HCT116 (cell line): ENCODE data around the gene CCDC197. TPM values are rescaled to one million over a fixed set of nuclear protein-coding genes. Genes with fewer than 3 reads are reported as not detected.

Experiments
- ATAC-seq: fragments of 200-7000 bp; cut with Tn5 transposase; 2 replicates; pipeline ENCODE4 v1.9.1; 2020; ENCODE audit warnings: mild to moderate bottlenecking, moderate library complexity
- BruUV-seq: library from RNA; stranded (reverse); fragments of 400-500 nt; replicated peaks from 2 replicates; lab custom pipeline; 2021; lab: Mats Ljungman, UMichigan
- CTCF ChIA-PET: fragments of 300-600 bp; sonication (Branson Sonifier 250); formaldehyde crosslinking; loops from one replicate; lab custom pipeline; 2021; ENCODE audit warnings: antibody characterized with exemption; lab: Charles Lee
- POLR2A ChIA-PET: fragments of 300-600, 350-600 bp; sonication (Branson Sonifier 250); formaldehyde crosslinking; loops from one replicate; lab custom pipeline; 2021; ENCODE audit warnings: antibody characterized with exemption; lab: Charles Lee
- RAD21 ChIA-PET, 2 experiments: fragments of 300-600 bp; sonication (Branson Sonifier 250); formaldehyde crosslinking; loops; one replicate each; lab custom pipeline; 2023; ENCODE audit warnings: low total read pairs in 2 of 2; ENCODE audit not compliant: uncharacterized antibody in 2 of 2, unreplicated experiment in 2 of 2, low non-redundant PET in 1 of 2; lab: Charles Lee
- DNase-seq: peaks from one replicate; pipeline ENCODE4 v3.0.0-alpha.2; 2010; ENCODE audit warnings: low read depth, low spot score
- H2AFZ ChIP-seq: fragments of 200-600 bp; shearing (Covaris generic), sonication (generic); 2 replicates; pipeline ENCODE4 v1.6.1; 2017; ENCODE audit warnings: low read depth, mixed run types, mixed read lengths, antibody characterized with exemption, low read length; ENCODE audit not compliant: poor library complexity, severe bottlenecking
- H3K27ac ChIP-seq: 2 replicates; pipeline ENCODE4 v1.5.1; 2012; ENCODE audit warnings: low read depth, low read length
- H3K27me3 ChIP-seq: fragments of 200-600 bp; sonication (generic); 2 replicates; pipeline ENCODE4 v1.6.1; 2016; ENCODE audit warnings: mixed run types, low read length, mixed read lengths; ENCODE audit not compliant: insufficient read depth
- H3K36me3 ChIP-seq, 2 experiments: fragments of 200-500 bp in 1 of 2; fragments of 200-600 bp in 1 of 2; sonication (Bioruptor generic) in 1 of 2; sonication (generic) in 1 of 2; 2 replicates each; pipeline versions ENCODE4 v1.5.1 to v1.6.1; 2014 to 2016; ENCODE audit warnings: low read length in 2 of 2, inconsistent platforms in 1 of 2, mixed read lengths in 1 of 2, mixed run types in 1 of 2; ENCODE audit not compliant: insufficient read depth in 2 of 2, control insufficient read depth in 1 of 2
- H3K4me1 ChIP-seq, 2 experiments: fragments of 200-600 bp in 1 of 2; sonication (generic) in 1 of 2; 2 replicates each; pipeline versions ENCODE4 v1.5.1 to v1.6.1; 2012 to 2017; ENCODE audit warnings: low read length in 2 of 2, inconsistent platforms in 1 of 2, mild to moderate bottlenecking in 1 of 2, mixed read lengths in 1 of 2, mixed run types in 1 of 2, moderate library complexity in 1 of 2; ENCODE audit not compliant: insufficient read depth in 2 of 2, control insufficient read depth in 1 of 2
- H3K4me2 ChIP-seq: fragments of 200-600 bp; sonication (generic); 2 replicates; pipeline ENCODE4 v1.6.1; 2017; ENCODE audit warnings: mixed run types, low read length, mixed read lengths
- H3K4me3 ChIP-seq, 2 experiments: fragments of 200-600 bp in 1 of 2; sonication (generic) in 1 of 2; replicated peaks in 1 of 2; 2 replicates each; pipeline ENCODE4 v1.5.1; 2011 to 2016; ENCODE audit warnings: low read length in 2 of 2, control low read depth in 1 of 2, low read depth in 1 of 2, mild to moderate bottlenecking in 1 of 2, mixed read lengths in 1 of 2, mixed run types in 1 of 2
- H3K79me2 ChIP-seq: fragments of 200-600 bp; sonication (generic); 2 replicates; pipeline ENCODE4 v1.6.1; 2017; ENCODE audit warnings: mild to moderate bottlenecking, mixed run types, low read length, moderate library complexity, mixed read lengths; ENCODE audit not compliant: insufficient read depth
- H3K9ac ChIP-seq: fragments of 200-600 bp; sonication (generic); 2 replicates; pipeline ENCODE4 v1.6.1; 2016; ENCODE audit warnings: low read length, mixed read lengths
- H3K9me2 ChIP-seq: fragments of 200-600 bp; sonication (generic), shearing (Covaris generic); 2 replicates; pipeline ENCODE4 v1.6.1; 2017; ENCODE audit warnings: mixed run types, mild to moderate bottlenecking, moderate library complexity; ENCODE audit not compliant: insufficient read depth
- H3K9me3 ChIP-seq, 2 experiments: fragments of 200-500 bp in 1 of 2; fragments of 200-600 bp in 1 of 2; sonication (Bioruptor generic) in 1 of 2; sonication (generic) in 1 of 2; 2 replicates each; pipeline ENCODE4 v1.6.1; 2014 to 2017; ENCODE audit warnings: low read length in 2 of 2, mixed read lengths in 2 of 2, inconsistent platforms in 1 of 2, low read depth in 1 of 2, mild to moderate bottlenecking in 1 of 2, mixed run types in 1 of 2, moderate library complexity in 1 of 2; ENCODE audit not compliant: control insufficient read depth in 1 of 2, insufficient read depth in 1 of 2
- H4K20me1 ChIP-seq: fragments of 200-600 bp; sonication (generic), shearing (Covaris generic); 2 replicates; pipeline ENCODE4 v1.6.1; 2017; ENCODE audit warnings: mixed run types, mild to moderate bottlenecking, moderate library complexity; ENCODE audit not compliant: insufficient read depth
- CBX3 ChIP-seq: IDR thresholded peaks from 2 replicates; pipeline ENCODE4 v1.6.1; 2012; ENCODE audit warnings: low read depth
- CEBPB ChIP-seq: IDR thresholded peaks from 2 replicates; pipeline ENCODE4 v1.6.1; 2012; ENCODE audit warnings: low read depth
- EGR1 ChIP-seq: IDR thresholded peaks from 2 replicates; pipeline ENCODE4 v1.6.1; 2012; ENCODE audit warnings: low read depth
- ELF1 ChIP-seq: IDR thresholded peaks from 2 replicates; pipeline ENCODE4 v1.6.1; 2012; ENCODE audit warnings: low read depth, borderline replicate concordance
- EZH2 ChIP-seq: fragments of 200-600 bp; sonication (generic); IDR thresholded peaks from 2 replicates; pipeline ENCODE4 v1.6.1; 2017; ENCODE audit warnings: antibody characterized with exemption, mixed run types
- JUND ChIP-seq: IDR thresholded peaks from 2 replicates; pipeline ENCODE4 v1.6.1; 2012
- POLR2A ChIP-seq: IDR thresholded peaks from 2 replicates; pipeline ENCODE4 v1.7.0; 2011; ENCODE audit warnings: borderline replicate concordance; ENCODE audit not compliant: insufficient read depth, insufficient read length; ENCODE audit errors: extremely low read depth
- POLR2AphosphoS5 ChIP-seq: IDR thresholded peaks from 2 replicates; pipeline ENCODE4 v1.6.1; 2011; ENCODE audit warnings: mild to moderate bottlenecking, low read depth, low read length, moderate library complexity
- RAD21 ChIP-seq: IDR thresholded peaks from 2 replicates; pipeline ENCODE4 v1.6.1; 2012; ENCODE audit warnings: low read depth, mild to moderate bottlenecking
- SRF ChIP-seq: IDR thresholded peaks from 2 replicates; pipeline ENCODE4 v1.6.1; 2012; ENCODE audit warnings: low read depth
- TCF7L2 ChIP-seq: IDR thresholded peaks from 2 replicates; pipeline ENCODE4 v1.7.0; 2011; ENCODE audit warnings: borderline replicate concordance, inconsistent platforms; ENCODE audit not compliant: insufficient read depth, insufficient read length; ENCODE audit errors: extremely low read depth
- ZNF274 ChIP-seq: fragments of 200-500 bp; sonication (Bioruptor generic); IDR thresholded peaks from 2 replicates; pipeline ENCODE4 v1.6.1; 2014; ENCODE audit warnings: mild to moderate bottlenecking, low read depth, low read length, inconsistent platforms
- intact Hi-C: fragments of 100-400 bp; cut with micrococcal nuclease; formaldehyde crosslinking; loops from 2 replicates; pipeline ENCODE4 v1.10.0; 2022
- total RNA-seq: library from RNA; stranded (reverse); gene quantifications from one replicate; pipeline ENCODE4 v1.2.1, GENCODE V29; 2021; ENCODE audit not compliant: unreplicated experiment
- TF ChIP-seq, protein P1 (sequence below): IDR thresholded peaks from 2 replicates; pipeline ENCODE4 v1.6.1; 2012
- TF ChIP-seq, protein P2 (sequence below): IDR thresholded peaks from 2 replicates; pipeline ENCODE4 v1.6.1; 2011; ENCODE audit warnings: mild to moderate bottlenecking, low read length, moderate library complexity; ENCODE audit not compliant: insufficient replicate concordance; ENCODE audit errors: extremely low read depth
- TF ChIP-seq, protein P3 (sequence below): IDR thresholded peaks from 2 replicates; pipeline ENCODE4 v1.6.1; 2012; ENCODE audit warnings: low read depth
- TF ChIP-seq, protein P4 (sequence below), 3 experiments: fragments of 200-600 bp in 1 of 3; sonication (generic) in 1 of 3; IDR thresholded peaks in 2 of 3; conservative IDR thresholded peaks in 1 of 3; 2 replicates each; pipeline ENCODE4 v1.5.1; 2012 to 2017; ENCODE audit warnings: low read depth in 2 of 3, low read length in 2 of 3, antibody characterized with exemption in 1 of 3, borderline replicate concordance in 1 of 3, control low read depth in 1 of 3, mild to moderate bottlenecking in 1 of 3, mixed read lengths in 1 of 3, mixed run types in 1 of 3, moderate library complexity in 1 of 3; ENCODE audit not compliant: insufficient read depth in 1 of 3

The CCDC197 gene
- total RNA-seq, 1 experiment from 2014 or later: not detected

DNA sequence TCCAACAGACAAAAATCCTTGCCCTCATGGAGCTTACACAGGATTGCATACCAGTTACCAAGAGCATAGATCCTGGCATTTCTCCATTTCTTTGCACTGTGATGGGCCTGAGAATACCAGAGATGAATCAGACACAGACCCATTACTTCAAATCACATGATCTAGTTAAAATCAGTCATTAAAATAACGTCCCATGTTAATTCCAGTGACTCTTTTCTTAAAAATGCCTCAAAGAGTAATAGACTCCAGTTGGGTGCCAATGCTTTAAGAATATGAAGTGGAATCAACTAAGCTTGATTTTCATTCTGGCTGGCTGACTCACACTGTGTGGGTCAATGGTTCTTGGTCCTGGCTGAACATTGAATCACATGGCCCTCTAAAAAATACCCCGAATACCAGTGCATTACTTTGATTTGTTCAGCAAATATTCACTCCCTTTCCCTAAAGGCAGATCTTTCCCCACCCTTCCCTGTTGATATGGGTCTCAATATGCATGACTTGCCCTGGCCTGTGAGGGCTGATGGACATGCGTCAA, 31.7 kb upstream of the CCDC197 start:
- BruUV-seq: no TSS peak

More for the DNA sequence above, 31.7 kb upstream of the CCDC197 start:
- H3K27me3 ChIP-seq: no peaks in the 10 kb centered on the region
- peaks cover 3 to 43% of the 10 kb centered on the region in 2 experiments for H3K4me1 ChIP-seq
- no peaks in the 10 kb centered on the region for H3K9me2 ChIP-seq
- no peaks in the 10 kb centered on the region for H4K20me1 ChIP-seq
- H3K36me3 ChIP-seq: no peaks in the 10 kb centered on the region
- TF ChIP-seq ZNF274 (no peak), ELF1 (no peak), CEBPB (no peak), SRF (no peak), JUND (no peak), EZH2 (no peak), CBX3 (no peak), RAD21 (no peak), TCF7L2 (no peak), POLR2A (no peak), EGR1 (no peak), POLR2AphosphoS5 (no peak)
- TF ChIP-seq, protein P1, sequence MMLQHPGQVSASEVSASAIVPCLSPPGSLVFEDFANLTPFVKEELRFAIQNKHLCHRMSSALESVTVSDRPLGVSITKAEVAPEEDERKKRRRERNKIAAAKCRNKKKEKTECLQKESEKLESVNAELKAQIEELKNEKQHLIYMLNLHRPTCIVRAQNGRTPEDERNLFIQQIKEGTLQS: no peak
- TF ChIP-seq, protein P2, sequence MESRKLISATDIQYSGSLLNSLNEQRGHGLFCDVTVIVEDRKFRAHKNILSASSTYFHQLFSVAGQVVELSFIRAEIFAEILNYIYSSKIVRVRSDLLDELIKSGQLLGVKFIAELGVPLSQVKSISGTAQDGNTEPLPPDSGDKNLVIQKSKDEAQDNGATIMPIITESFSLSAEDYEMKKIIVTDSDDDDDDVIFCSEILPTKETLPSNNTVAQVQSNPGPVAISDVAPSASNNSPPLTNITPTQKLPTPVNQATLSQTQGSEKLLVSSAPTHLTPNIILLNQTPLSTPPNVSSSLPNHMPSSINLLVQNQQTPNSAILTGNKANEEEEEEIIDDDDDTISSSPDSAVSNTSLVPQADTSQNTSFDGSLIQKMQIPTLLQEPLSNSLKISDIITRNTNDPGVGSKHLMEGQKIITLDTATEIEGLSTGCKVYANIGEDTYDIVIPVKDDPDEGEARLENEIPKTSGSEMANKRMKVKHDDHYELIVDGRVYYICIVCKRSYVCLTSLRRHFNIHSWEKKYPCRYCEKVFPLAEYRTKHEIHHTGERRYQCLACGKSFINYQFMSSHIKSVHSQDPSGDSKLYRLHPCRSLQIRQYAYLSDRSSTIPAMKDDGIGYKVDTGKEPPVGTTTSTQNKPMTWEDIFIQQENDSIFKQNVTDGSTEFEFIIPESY: no peak
- TF ChIP-seq, protein P3, sequence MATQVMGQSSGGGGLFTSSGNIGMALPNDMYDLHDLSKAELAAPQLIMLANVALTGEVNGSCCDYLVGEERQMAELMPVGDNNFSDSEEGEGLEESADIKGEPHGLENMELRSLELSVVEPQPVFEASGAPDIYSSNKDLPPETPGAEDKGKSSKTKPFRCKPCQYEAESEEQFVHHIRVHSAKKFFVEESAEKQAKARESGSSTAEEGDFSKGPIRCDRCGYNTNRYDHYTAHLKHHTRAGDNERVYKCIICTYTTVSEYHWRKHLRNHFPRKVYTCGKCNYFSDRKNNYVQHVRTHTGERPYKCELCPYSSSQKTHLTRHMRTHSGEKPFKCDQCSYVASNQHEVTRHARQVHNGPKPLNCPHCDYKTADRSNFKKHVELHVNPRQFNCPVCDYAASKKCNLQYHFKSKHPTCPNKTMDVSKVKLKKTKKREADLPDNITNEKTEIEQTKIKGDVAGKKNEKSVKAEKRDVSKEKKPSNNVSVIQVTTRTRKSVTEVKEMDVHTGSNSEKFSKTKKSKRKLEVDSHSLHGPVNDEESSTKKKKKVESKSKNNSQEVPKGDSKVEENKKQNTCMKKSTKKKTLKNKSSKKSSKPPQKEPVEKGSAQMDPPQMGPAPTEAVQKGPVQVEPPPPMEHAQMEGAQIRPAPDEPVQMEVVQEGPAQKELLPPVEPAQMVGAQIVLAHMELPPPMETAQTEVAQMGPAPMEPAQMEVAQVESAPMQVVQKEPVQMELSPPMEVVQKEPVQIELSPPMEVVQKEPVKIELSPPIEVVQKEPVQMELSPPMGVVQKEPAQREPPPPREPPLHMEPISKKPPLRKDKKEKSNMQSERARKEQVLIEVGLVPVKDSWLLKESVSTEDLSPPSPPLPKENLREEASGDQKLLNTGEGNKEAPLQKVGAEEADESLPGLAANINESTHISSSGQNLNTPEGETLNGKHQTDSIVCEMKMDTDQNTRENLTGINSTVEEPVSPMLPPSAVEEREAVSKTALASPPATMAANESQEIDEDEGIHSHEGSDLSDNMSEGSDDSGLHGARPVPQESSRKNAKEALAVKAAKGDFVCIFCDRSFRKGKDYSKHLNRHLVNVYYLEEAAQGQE: no peak
- TF ChIP-seq, protein P4, sequence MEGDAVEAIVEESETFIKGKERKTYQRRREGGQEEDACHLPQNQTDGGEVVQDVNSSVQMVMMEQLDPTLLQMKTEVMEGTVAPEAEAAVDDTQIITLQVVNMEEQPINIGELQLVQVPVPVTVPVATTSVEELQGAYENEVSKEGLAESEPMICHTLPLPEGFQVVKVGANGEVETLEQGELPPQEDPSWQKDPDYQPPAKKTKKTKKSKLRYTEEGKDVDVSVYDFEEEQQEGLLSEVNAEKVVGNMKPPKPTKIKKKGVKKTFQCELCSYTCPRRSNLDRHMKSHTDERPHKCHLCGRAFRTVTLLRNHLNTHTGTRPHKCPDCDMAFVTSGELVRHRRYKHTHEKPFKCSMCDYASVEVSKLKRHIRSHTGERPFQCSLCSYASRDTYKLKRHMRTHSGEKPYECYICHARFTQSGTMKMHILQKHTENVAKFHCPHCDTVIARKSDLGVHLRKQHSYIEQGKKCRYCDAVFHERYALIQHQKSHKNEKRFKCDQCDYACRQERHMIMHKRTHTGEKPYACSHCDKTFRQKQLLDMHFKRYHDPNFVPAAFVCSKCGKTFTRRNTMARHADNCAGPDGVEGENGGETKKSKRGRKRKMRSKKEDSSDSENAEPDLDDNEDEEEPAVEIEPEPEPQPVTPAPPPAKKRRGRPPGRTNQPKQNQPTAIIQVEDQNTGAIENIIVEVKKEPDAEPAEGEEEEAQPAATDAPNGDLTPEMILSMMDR (IDR thresholded peaks at IDR 0.05 in 2 of 3, conservative IDR thresholded peaks at IDR 0.05 in 1 of 3; ENCODE audit: borderline replicate concordance in 1 of 3, insufficient read depth in 1 of 3, low read depth in 2 of 3, low read length in 2 of 3): no peak
- TF ChIP-seq, all 23 proteins: peak for 0
- no peak for DNase-seq
- no peak for ATAC-seq
- CTCF ChIA-PET: interaction anchor here (8.7 kb wide), 1 partner anchor 26 kb away, joined by 120 read pairs; no protein-coding TSS in a partner anchor
- H3K9me3 ChIP-seq: no peaks in the 10 kb centered on the region
- H3K4me2 ChIP-seq: peak overlapping the region; percentile 2; the same call in 1 of the 2 replicates
- no peak overlapping the region for H3K9ac ChIP-seq
- H3K79me2 ChIP-seq: no peaks in the 10 kb centered on the region
- intact Hi-C loops: no loop called here
- no peak overlapping the region for H3K4me3 ChIP-seq
- no peak overlapping the region for H2AFZ ChIP-seq
- RAD21 ChIA-PET: no interaction called here
- POLR2A ChIA-PET: no interaction called here
- no peak overlapping the region for H3K27ac ChIP-seq
